Astrocyte (in vitro differentiated cells and primary cell): ENCODE results near the gene HOXA5.

ENCODE experiments used
- EZH2 ChIP-seq: IDR thresholded peaks from 2 replicates; pipeline ENCODE4 v1.6.1; 2012; ENCODE audit warnings: mild to moderate bottlenecking, low read length, inconsistent platforms; ENCODE audit not compliant: insufficient read depth
- TF ChIP-seq, protein P1 (sequence below): IDR thresholded peaks from 2 replicates; pipeline ENCODE4 v1.5.1; 2011; ENCODE audit warnings: low read depth, mild to moderate bottlenecking, inconsistent platforms, low read length, moderate library complexity; ENCODE audit not compliant: insufficient read depth

GRCh38 chr7:27191161-27191731 is 47.8 kb upstream of the HOXA5 start:
- no peak for TF ChIP-seq EZH2
- TF ChIP-seq, protein P1, sequence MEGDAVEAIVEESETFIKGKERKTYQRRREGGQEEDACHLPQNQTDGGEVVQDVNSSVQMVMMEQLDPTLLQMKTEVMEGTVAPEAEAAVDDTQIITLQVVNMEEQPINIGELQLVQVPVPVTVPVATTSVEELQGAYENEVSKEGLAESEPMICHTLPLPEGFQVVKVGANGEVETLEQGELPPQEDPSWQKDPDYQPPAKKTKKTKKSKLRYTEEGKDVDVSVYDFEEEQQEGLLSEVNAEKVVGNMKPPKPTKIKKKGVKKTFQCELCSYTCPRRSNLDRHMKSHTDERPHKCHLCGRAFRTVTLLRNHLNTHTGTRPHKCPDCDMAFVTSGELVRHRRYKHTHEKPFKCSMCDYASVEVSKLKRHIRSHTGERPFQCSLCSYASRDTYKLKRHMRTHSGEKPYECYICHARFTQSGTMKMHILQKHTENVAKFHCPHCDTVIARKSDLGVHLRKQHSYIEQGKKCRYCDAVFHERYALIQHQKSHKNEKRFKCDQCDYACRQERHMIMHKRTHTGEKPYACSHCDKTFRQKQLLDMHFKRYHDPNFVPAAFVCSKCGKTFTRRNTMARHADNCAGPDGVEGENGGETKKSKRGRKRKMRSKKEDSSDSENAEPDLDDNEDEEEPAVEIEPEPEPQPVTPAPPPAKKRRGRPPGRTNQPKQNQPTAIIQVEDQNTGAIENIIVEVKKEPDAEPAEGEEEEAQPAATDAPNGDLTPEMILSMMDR, result no peak
